DMS153 treated with DMSO at 0.1 percent for 48 hours (cell line): ENCODE data around the gene POR.

Experiments used
- DNase-seq: peaks from one replicate; lab custom pipeline; 2025; ENCODE audit not compliant: unreplicated experiment; lab: John Stamatoyannopoulos, UW

Gene POR

GRCh38 chr7:75950111-75950681 is 35.2 kb downstream of the POR start:
- no peak for DNase-seq

GRCh38 chr7:75951506-75951905 is 36.6 kb downstream of the POR start:
- DNase-seq: no peak

GRCh38 chr7:75953431-75953830 is 38.5 kb downstream of the POR start:
- no peak for DNase-seq

DNA sequence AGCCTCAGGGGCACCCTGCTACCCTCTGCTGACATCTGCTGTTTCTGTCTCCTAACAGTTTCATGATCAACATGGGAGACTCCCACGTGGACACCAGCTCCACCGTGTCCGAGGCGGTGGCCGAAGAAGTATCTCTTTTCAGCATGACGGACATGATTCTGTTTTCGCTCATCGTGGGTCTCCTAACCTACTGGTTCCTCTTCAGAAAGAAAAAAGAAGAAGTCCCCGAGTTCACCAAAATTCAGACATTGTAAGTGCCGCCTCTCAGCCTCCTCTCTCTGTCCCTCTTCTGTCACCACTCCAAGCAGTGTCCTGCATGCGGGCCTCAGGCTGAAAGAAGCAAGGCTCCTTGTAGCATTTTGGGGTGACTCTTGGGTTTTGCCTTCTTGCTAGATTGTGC is 39.0 kb downstream of the POR start:
- no peak for DNase-seq

DNA sequence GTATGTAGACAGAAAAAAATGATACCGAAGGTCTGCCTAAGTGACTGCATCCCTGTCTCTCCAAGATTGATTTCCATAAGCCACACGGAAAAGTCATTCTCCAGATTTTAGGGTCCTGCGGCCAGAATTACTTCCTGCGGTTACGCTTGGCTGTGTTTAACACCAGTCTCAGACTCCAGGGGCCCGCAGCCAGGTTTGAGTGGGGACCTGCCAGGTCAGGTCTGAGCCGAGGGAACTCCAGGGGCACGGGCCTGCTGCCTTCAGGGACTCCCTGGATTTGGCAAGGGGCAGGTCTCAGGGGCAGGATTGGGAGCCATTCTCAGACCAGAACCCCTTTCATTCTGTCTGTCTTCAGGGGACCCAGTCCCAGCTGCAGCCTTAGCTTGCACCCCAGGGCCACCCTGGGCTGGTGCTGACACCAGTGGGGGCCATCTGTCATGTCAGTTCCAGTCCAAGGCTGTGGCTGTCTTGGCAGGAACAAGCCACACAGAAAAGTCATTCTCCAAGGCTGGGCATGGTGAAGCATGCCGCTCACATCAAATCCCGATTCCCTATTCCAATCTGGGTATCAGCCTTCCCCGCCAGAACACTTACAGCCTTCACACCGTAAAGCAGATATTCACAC is 40.5 kb downstream of the POR start:
- DNase-seq: no peak

GRCh38 chr7:75957021-75957736 is 42.2 kb downstream of the POR start:
- no peak for DNase-seq

- no peak for DNase-seq
Measured at GRCh38 chr7:75958802-75959543, 44.0 kb downstream of the POR start.

GRCh38 chr7:75960372-75960771 is 45.4 kb downstream of the POR start:
- DNase-seq: no peak

DNA sequence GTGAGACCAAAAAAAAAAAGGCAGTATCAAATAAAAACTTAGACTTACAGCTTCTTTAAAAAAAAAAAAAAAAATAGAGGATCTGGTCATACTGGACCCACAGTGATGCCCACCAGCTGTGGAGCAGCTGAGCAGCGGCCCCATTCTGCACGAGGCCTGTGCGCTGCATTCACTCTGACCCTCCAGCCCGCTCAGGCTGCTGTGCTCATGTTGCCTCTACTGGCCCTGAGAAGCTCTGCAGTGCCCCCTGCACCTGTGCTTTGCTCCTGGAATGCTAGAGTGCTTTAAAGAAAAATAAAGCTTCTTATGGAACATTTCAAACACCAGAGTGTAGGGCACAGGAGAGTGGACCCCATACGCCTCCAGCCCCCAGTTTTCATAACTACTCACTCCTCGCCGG is 46.3 kb downstream of the POR start:
- no peak for DNase-seq

DNA sequence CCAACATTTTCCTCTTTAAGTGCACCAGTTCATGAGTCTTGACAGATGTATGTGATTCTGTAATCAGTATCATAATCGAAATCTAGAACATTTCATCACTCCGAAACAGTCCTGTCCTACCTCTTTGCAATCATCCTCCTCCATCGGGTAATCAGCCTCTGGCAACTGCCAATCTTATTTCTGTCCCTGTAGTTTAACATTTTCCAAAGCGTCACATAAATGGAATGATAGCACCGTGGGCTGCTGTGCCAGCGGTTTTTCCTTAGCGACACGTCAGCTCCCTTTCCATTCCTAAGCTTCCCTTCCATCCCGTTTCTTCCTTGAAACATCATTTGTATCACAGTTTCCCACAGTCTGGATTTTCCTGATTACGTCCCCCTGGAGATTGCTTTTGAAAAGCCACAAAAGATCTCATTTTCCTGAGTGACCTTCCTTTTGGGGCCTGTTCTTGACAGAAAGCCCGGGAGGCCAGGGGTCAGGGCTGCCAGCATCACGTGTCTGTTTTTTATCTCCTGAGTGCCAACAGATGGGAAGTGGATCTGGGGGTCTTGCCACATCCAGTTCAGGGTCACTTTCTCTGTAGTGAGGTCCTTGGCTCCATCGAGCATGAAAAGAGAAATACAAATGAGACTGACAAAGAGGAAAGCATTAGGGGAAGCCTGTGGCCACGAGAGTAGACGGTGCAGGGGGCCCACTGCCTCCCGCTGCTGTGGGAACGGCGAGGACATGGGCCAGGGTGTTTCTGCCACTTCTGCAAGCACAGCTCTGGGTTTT is 47.8 kb downstream of the POR start:
- no peak for DNase-seq

DNA sequence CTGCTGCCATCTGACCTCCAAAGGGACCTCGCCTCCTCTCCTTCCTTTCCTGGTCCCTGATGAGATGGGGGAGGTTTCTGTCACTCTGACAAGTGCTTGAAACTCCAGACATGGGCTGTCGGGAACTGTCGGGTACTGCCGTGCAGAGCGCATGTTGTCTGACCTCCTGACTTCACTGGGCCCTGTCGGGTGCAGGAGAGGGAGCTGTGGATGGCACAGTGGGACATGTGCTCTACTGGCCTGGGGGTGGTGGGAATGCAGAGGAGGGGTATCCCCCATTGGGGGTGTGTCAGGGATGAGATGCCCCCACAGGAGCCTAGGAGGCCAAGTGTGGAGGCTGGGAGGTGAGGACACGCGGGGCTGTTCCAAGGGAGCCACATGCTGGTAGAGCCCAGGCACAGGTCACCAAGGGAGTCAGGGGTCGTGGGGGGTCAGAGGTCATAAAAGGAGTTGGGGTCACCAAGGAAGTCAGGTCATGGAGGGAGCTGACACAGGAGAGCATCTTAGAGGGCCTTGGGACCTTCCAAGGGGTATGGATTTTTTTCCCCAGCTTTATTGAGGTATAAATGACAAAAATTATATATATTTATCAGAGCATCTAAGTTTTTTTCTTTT is 48.5 kb downstream of the POR start:
- no peak for DNase-seq

- no peak for DNase-seq
Measured at GRCh38 chr7:75965617-75966016, 50.7 kb downstream of the POR start.

DNA sequence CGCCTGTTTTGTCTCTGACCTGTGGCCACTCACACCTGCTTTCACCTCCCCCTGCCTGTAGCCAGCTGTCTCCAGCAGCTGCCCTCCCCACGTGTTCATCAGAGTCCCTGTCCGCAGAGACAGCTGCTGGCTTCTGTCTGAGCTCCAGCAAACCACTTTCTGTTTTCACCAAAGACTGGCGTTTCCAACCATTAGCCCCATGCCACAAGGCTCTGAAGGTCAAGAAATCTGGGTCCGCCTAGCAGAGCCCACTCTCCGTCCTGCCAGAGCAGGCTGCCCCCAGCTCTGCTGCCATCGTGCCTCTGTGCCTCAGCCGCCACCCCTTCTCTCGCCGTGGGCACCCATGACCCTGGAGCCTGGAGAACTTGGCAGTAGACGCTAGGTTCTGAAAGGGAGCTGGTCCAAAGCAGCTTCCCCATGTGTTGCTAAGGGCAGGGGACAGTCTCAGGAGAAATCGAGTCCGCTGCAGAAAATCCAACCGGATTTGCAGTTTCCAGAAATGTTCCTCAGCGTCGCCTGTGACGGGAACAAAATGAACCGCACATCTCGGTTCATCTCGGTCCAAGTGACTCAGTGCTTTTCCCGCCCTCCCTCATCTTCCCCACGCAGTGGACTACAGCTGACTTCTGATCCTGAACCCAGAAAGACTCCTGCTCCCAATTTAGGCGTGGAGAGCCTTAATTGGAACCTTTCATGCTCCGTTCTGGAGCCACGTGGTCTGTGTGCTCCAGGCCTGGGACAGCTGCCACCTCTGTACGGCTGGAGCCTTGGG is 51.4 kb downstream of the POR start:
- DNase-seq: peak; percentile 10

GRCh38 chr7:75967055-75967454 is 52.1 kb downstream of the POR start:
- no peak for DNase-seq

DNA sequence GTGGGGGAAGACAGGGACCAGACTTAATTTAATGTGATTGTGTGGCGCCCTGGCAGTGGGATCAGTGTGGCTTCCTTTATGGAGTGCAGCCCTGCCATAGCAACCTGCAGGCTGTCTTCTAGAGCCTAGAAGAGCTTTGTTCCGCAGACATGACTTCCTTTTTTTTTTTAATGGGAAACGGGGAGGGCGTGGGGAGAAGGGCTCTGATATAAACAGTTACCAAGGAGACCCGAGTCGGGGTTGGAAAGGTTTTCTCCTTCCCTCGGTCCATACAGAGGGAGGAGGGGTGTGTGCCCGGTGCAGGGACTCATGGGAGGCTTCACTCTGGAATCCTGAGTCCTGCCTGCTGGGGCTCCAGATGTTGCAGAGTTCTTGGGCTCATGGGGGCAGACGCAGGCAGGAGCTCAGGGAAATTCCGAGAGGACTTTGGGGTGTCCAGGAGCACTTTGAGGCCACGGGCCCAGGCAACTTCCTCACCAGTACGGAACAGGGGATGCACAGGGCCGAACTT is 52.6 kb downstream of the POR start:
- DNase-seq: peak; percentile 14

DNA sequence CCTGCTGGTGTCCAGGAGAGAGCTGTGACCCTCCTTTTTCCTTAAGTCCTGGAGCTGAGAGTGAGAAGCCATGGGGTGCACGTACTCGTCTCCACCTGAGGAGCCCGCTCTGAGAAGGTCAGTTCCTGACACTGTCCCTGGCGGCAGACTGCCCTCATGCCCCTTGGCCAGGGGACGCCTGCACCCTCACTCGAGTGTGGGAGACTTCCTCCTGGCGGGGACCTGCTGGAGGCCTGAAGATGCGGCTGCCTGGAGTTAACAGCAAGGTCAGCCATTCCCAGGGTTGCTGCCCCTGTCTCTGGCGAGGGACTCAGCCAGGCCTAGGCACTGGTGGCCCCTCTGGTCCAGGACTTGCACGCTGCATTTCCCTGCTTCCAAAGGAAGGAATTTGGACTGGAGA is 53.1 kb downstream of the POR start:
- no peak for DNase-seq

DNA sequence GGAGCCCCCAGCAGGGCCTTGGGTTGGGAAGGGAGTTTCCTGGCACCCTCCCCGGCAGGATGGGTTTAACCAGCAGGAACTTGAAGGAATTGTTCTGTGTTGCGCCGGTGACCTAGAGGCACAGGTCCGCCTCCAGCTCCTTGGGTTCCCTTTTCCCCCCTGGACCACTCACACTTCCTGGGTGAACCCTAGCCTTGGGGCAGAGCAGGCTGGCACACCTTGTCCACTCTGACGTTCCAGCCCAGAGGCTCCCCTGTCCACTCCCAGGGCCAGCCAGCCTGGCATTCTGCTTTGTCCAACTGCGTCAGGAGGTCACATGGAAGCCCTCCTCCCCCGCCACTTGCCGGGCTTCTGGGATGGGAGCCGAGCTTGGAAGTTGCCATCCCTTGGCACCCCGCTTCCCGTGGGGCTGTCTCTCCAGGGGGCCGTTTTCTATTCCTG is 53.6 kb downstream of the POR start:
- DNase-seq: no peak

GRCh38 chr7:75969182-75969581 is 54.2 kb downstream of the POR start:
- DNase-seq: no peak

DNA sequence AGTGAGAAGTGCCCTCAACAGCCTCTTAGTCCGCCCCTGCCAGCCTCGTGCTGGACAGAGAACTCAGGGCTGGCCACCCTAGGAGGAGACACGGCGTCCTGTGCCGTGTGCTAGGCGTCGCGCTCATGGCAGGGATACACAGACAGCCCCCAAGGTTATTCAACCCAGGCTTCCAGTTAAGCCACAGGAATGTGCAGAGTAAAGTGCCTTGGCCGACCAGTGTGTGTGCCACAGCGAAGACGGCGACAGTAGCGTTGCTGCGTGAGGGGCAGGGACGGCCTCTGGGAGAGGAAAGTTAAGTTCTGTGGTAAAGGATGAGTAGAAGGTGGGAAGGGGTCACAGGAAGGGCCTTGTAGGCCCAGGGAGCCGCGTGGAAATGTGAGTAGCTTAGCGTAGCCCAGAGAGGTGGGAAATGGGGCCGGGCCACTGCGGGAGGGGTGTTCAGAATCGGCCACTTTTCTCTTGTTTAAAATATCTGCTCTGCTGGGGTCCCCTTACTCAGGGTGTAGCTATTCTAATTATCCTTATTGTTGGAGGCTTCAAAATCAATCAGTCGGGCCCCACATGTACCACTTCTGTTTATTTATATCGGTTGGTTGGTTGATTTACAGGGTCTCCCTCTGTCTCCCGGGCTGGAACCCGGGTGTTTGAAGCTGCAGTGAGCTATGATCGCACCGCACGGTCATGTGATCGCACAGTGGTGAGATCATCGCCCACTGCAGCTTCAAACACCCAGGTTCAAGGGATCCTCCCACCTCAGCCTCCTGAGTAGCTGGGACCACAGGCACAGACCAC is 54.9 kb downstream of the POR start:
- no peak for DNase-seq
